ENCODE measurements around the gene ZBTB7C. TPM values are rescaled to one million over a fixed set of nuclear protein-coding genes. Genes with fewer than 3 reads are reported as not detected.

Gene ZBTB7C
- total RNA-seq, 2 experiments from 2014 or later = not detected

- no TSS peak for BruUV-seq (replicated peaks)
- TF ChIP-seq EZH2phosphoT487 (IDR thresholded peaks at IDR 0.05; ENCODE audit: borderline replicate concordance, low read depth, low read length) (no peak), CTCF (conservative IDR thresholded peaks at IDR 0.05; ENCODE audit: low read length) (no peak)
- Histone ChIP-seq H3K9me3 (ENCODE audit: low read length) (no peaks in the 10 kb centered on the region), H3K4me3 (ENCODE audit: low read depth, low read length, poor library complexity, severe bottlenecking) (no peak overlapping the region), H3K27ac (ENCODE audit: low read depth, low read length, poor library complexity, severe bottlenecking) (no peak overlapping the region), H3K4me1 (ENCODE audit: insufficient read depth, low read length, poor library complexity, severe bottlenecking) (no peaks in the 10 kb centered on the region), H3K9me2 (ENCODE audit: insufficient read depth, low read length) (no peaks in the 10 kb centered on the region), H4K20me1 (ENCODE audit: insufficient read depth, low read length) (no peaks in the 10 kb centered on the region), H3K36me3 (ENCODE audit: insufficient read depth, low read length) (no peaks in the 10 kb centered on the region), H3K79me2 (ENCODE audit: insufficient read depth, low read depth, low read length) (no peaks in the 10 kb centered on the region), H3K4me2 (ENCODE audit: low read length) (no peak overlapping the region), H2AFZ (ENCODE audit: low read length) (no peak overlapping the region)
- ChIA-PET POLR2A (no interaction called here), CTCF (ENCODE audit: unreplicated experiment) (no interaction called here)
- DNase-seq (ENCODE audit: low spot score) = no peak
- intact Hi-C loops (cut with micrococcal nuclease; ENCODE audit: unreplicated experiment) = no loop called here
Observed at GRCh38 chr18:48320639-48320945, 88.6 kb downstream of the ZBTB7C start.

GRCh38 chr18:48319801-48320638, 89.2 kb downstream of the ZBTB7C start:
- POLR2A ChIA-PET = no interaction called here
- no peaks in the 10 kb centered on the region for H3K9me2 ChIP-seq (ENCODE audit: insufficient read depth, low read length)
- TF ChIP-seq CTCF (conservative IDR thresholded peaks at IDR 0.05; ENCODE audit: low read length) (no peak), EZH2phosphoT487 (IDR thresholded peaks at IDR 0.05; ENCODE audit: borderline replicate concordance, low read depth, low read length) (no peak)
- no peak overlapping the region for H3K4me3 ChIP-seq (ENCODE audit: low read depth, low read length, poor library complexity, severe bottlenecking)
- H4K20me1 ChIP-seq (ENCODE audit: insufficient read depth, low read length) = no peaks in the 10 kb centered on the region
- no peaks in the 10 kb centered on the region for H3K79me2 ChIP-seq (ENCODE audit: insufficient read depth, low read depth, low read length)
- H3K9me3 ChIP-seq (ENCODE audit: low read length) = no peaks in the 10 kb centered on the region
- no peaks in the 10 kb centered on the region for H3K4me1 ChIP-seq (ENCODE audit: insufficient read depth, low read length, poor library complexity, severe bottlenecking)
- no peaks in the 10 kb centered on the region for H3K36me3 ChIP-seq (ENCODE audit: insufficient read depth, low read length)
- no peak for DNase-seq (ENCODE audit: low spot score)
- no peak overlapping the region for H2AFZ ChIP-seq (ENCODE audit: low read length)
- intact Hi-C loops (cut with micrococcal nuclease; ENCODE audit: unreplicated experiment) = no loop called here
- no TSS peak for BruUV-seq (replicated peaks)
- CTCF ChIA-PET (ENCODE audit: unreplicated experiment) = no interaction called here
- no peak overlapping the region for H3K4me2 ChIP-seq (ENCODE audit: low read length)
- no peak overlapping the region for H3K27ac ChIP-seq (ENCODE audit: low read depth, low read length, poor library complexity, severe bottlenecking)

GRCh38 chr18:48318436-48318835, 90.7 kb downstream of the ZBTB7C start:
- H2AFZ ChIP-seq (ENCODE audit: low read length) = no peak overlapping the region
- no peaks in the 10 kb centered on the region for H3K36me3 ChIP-seq (ENCODE audit: insufficient read depth, low read length)
- no peaks in the 10 kb centered on the region for H4K20me1 ChIP-seq (ENCODE audit: insufficient read depth, low read length)
- H3K4me3 ChIP-seq (ENCODE audit: low read depth, low read length, poor library complexity, severe bottlenecking) = no peak overlapping the region
- intact Hi-C loops (cut with micrococcal nuclease; ENCODE audit: unreplicated experiment) = no loop called here
- no peak for DNase-seq (ENCODE audit: low spot score)
- H3K9me3 ChIP-seq (ENCODE audit: low read length) = no peaks in the 10 kb centered on the region
- BruUV-seq (replicated peaks) = no TSS peak
- no peak overlapping the region for H3K4me2 ChIP-seq (ENCODE audit: low read length)
- H3K9me2 ChIP-seq (ENCODE audit: insufficient read depth, low read length) = no peaks in the 10 kb centered on the region
- H3K4me1 ChIP-seq (ENCODE audit: insufficient read depth, low read length, poor library complexity, severe bottlenecking) = no peaks in the 10 kb centered on the region
- no peaks in the 10 kb centered on the region for H3K79me2 ChIP-seq (ENCODE audit: insufficient read depth, low read depth, low read length)
- no peak overlapping the region for H3K27ac ChIP-seq (ENCODE audit: low read depth, low read length, poor library complexity, severe bottlenecking)
- ChIA-PET CTCF (ENCODE audit: unreplicated experiment) (no interaction called here), POLR2A (no interaction called here)
- TF ChIP-seq CTCF (conservative IDR thresholded peaks at IDR 0.05; ENCODE audit: low read length) (no peak), EZH2phosphoT487 (IDR thresholded peaks at IDR 0.05; ENCODE audit: borderline replicate concordance, low read depth, low read length) (no peak)

Data from OCI-LY7 (cell line).